Neuronal stem cell (in vitro differentiated cells): Measurements from ENCODE around the gene RASGEF1C.

Experiments used
- DNase-seq: peaks from one replicate; pipeline ENCODE4 v3.0.0-alpha.2; 2013; ENCODE audit warnings: low spot score
- H2AFZ ChIP-seq: one replicate; pipeline ENCODE4 v1.6.1; 2013; ENCODE audit warnings: mild to moderate bottlenecking, low read length, inconsistent platforms
- H2AK5ac ChIP-seq: 2 replicates; pipeline ENCODE4 v1.6.1; 2013; ENCODE audit warnings: low read depth, mild to moderate bottlenecking, inconsistent platforms, low read length, moderate library complexity, mixed read lengths
- H2BK120ac ChIP-seq: 2 replicates; pipeline ENCODE4 v1.6.1; 2013; ENCODE audit warnings: low read depth, mild to moderate bottlenecking, inconsistent platforms, low read length, moderate library complexity, mixed read lengths
- H2BK12ac ChIP-seq: one replicate; pipeline ENCODE4 v1.6.1; 2013; ENCODE audit warnings: low read length, inconsistent platforms
- H2BK15ac ChIP-seq: 2 replicates; pipeline ENCODE4 v1.6.1; 2013; ENCODE audit warnings: mild to moderate bottlenecking, low read length, inconsistent platforms, mixed read lengths
- H2BK5ac ChIP-seq: one replicate; pipeline ENCODE4 v1.6.1; 2013; ENCODE audit warnings: inconsistent platforms, mild to moderate bottlenecking, low read length, moderate library complexity
- H3K14ac ChIP-seq: one replicate; pipeline ENCODE4 v1.6.1; 2013; ENCODE audit warnings: low read length, inconsistent platforms
- H3K18ac ChIP-seq: 2 replicates; pipeline ENCODE4 v1.6.1; 2013; ENCODE audit warnings: low read length, inconsistent platforms
- H3K23ac ChIP-seq: 2 replicates; pipeline ENCODE4 v1.6.1; 2013; ENCODE audit warnings: low read depth, mild to moderate bottlenecking, mixed read lengths, low read length, inconsistent platforms; ENCODE audit not compliant: poor library complexity
- H3K27ac ChIP-seq: replicated peaks from 3 replicates; pipeline ENCODE4 v1.5.1; 2013; ENCODE audit warnings: low read length, inconsistent platforms
- H3K27me3 ChIP-seq, 3 experiments: 2 replicates each; pipeline ENCODE4 v1.6.1; 2013; ENCODE audit warnings: low read length in 3 of 3, mild to moderate bottlenecking in 2 of 3, inconsistent platforms in 1 of 3, low read depth in 1 of 3, mixed read lengths in 1 of 3, moderate library complexity in 1 of 3; ENCODE audit not compliant: control insufficient read depth in 3 of 3, insufficient read depth in 3 of 3
- H3K36me3 ChIP-seq, 2 donors: replicated peaks in 1 of 2; 2 replicates each; pipeline ENCODE4 v1.6.1; 2013; ENCODE audit warnings: low read length in 2 of 2; ENCODE audit not compliant: control insufficient read depth in 2 of 2, insufficient read depth in 2 of 2
- H3K4ac ChIP-seq: 2 replicates; pipeline ENCODE4 v1.6.1; 2013; ENCODE audit warnings: inconsistent platforms, mild to moderate bottlenecking, low read length, moderate library complexity
- H3K4me1 ChIP-seq, 2 donors: 1 replicate in 1 of 2; 2 replicates in 1 of 2; pipeline ENCODE4 v1.6.1; 2013; ENCODE audit warnings: low read length in 2 of 2, low read depth in 1 of 2; ENCODE audit not compliant: control insufficient read depth in 2 of 2, insufficient read depth in 1 of 2
- H3K4me2 ChIP-seq: one replicate; pipeline ENCODE4 v1.6.1; 2013; ENCODE audit warnings: mild to moderate bottlenecking, low read length, inconsistent platforms; ENCODE audit not compliant: insufficient read depth, poor library complexity, severe bottlenecking
- H3K4me3 ChIP-seq, 2 donors: 2 replicates each; pipeline ENCODE4 v1.5.1; 2013; ENCODE audit warnings: low read length in 2 of 2, mild to moderate bottlenecking in 2 of 2, inconsistent platforms in 1 of 2, moderate library complexity in 1 of 2
- H3K79me1 ChIP-seq: one replicate; pipeline ENCODE4 v1.6.1; 2013; ENCODE audit warnings: low read depth, mild to moderate bottlenecking, inconsistent platforms, low read length, moderate library complexity
- H3K9ac ChIP-seq: one replicate; pipeline ENCODE4 v1.6.1; 2013; ENCODE audit warnings: mild to moderate bottlenecking, low read depth, low read length, inconsistent platforms; ENCODE audit not compliant: poor library complexity
- H3K9me3 ChIP-seq, 2 donors: replicated peaks in 1 of 2; 2 replicates each; pipeline versions ENCODE3 to v1.6.1; 2013; ENCODE audit warnings: low read length in 2 of 2, mild to moderate bottlenecking in 2 of 2, inconsistent platforms in 1 of 2, low read depth in 1 of 2, mixed read lengths in 1 of 2, moderate library complexity in 1 of 2; ENCODE audit not compliant: control insufficient read depth in 2 of 2, insufficient read depth in 1 of 2
- H4K8ac ChIP-seq: one replicate; pipeline ENCODE4 v1.6.1; 2013; ENCODE audit warnings: low read depth, mild to moderate bottlenecking, inconsistent platforms, low read length, moderate library complexity
- H4K91ac ChIP-seq: one replicate; pipeline ENCODE4 v1.6.1; 2013; ENCODE audit warnings: low read length, low read depth, mild to moderate bottlenecking, inconsistent platforms; ENCODE audit not compliant: poor library complexity
- whole genome bisulfite sequencing, 2 donors: extraction: QIAGEN DNeasy Blood & Tissue Kit; methylation state at CpG; one replicate each; pipeline ENCODE4 v1.1.7; 2013; ENCODE audit warnings: missing lambda C conversion rate in 2 of 2, mixed read lengths in 1 of 2; ENCODE audit not compliant: insufficient read length in 2 of 2, insufficient replicate concordance in 1 of 2; ENCODE audit errors: extremely low coverage in 2 of 2; 5-methylcytosine and 5-hydroxymethylcytosine counted together

The RASGEF1C gene

GRCh38 chr5:180162304-180162661 lies 46.7 kb downstream of the RASGEF1C start:
- no CpG with 5 or more reads among the region's 5 CpGs for WGBS, 2 donors
- H2BK15ac ChIP-seq: no peak overlapping the region
- H3K36me3 ChIP-seq: no peaks in the 10 kb centered on the region
- no peaks in the 10 kb centered on the region for H3K27me3 ChIP-seq
- H3K9ac ChIP-seq: no peak overlapping the region
- H3K23ac ChIP-seq: no peak overlapping the region
- no peak overlapping the region for H3K14ac ChIP-seq
- no peak overlapping the region for H2AFZ ChIP-seq
- DNase-seq: no peak
- no peak overlapping the region for H2AK5ac ChIP-seq
- H3K27ac ChIP-seq: no peak overlapping the region
- H2BK5ac ChIP-seq: no peak overlapping the region
- H4K91ac ChIP-seq: no peak overlapping the region
- peaks cover 0 to 5% of the 10 kb centered on the region in 2 donors for H3K9me3 ChIP-seq
- no peaks in the 10 kb centered on the region for H3K4me1 ChIP-seq
- H3K4me3 ChIP-seq: no peak overlapping the region
- H4K8ac ChIP-seq: no peak overlapping the region
- H2BK120ac ChIP-seq: no peak overlapping the region
- no peak overlapping the region for H3K4me2 ChIP-seq
- no peaks in the 10 kb centered on the region for H3K79me1 ChIP-seq
- H3K18ac ChIP-seq: no peak overlapping the region
- H2BK12ac ChIP-seq: no peak overlapping the region
- no peak overlapping the region for H3K4ac ChIP-seq

- Histone ChIP-seq H3K4me1 (no peaks in the 10 kb centered on the region), H3K4me2 (no peak overlapping the region), H3K36me3 (no peaks in the 10 kb centered on the region), H4K8ac (no peak overlapping the region), H3K4me3 (peak overlapping the region in 1 of 2 donors; percentile 29), H2AFZ (no peak overlapping the region), H2BK12ac (no peak overlapping the region), H3K23ac (no peak overlapping the region), H2BK120ac (no peak overlapping the region), H3K18ac (peak overlapping the region; percentile 44), H3K4ac (no peak overlapping the region), H2BK15ac (no peak overlapping the region), H2BK5ac (no peak overlapping the region), H4K91ac (no peak overlapping the region), H3K9me3 (peaks cover 0 to 5% of the 10 kb centered on the region in 2 donors), H3K27ac (no peak overlapping the region), H2AK5ac (peak overlapping the region; percentile 37), H3K27me3 (no peaks in the 10 kb centered on the region), H3K79me1 (no peaks in the 10 kb centered on the region), H3K9ac (no peak overlapping the region), H3K14ac (peak overlapping the region; percentile 82)
- no CpG with 5 or more reads among the region's 39 CpGs for WGBS, 2 donors
- DNase-seq: no peak
These were observed 47.3 kb downstream of the RASGEF1C start for GRCh38 chr5:180161420-180162303.

GRCh38 chr5:180160789-180161188 lies 48.2 kb downstream of the RASGEF1C start:
- no peak overlapping the region for H4K91ac ChIP-seq
- no CpG with 5 or more reads among the region's 9 CpGs for WGBS, 2 donors
- H3K27me3 ChIP-seq: no peaks in the 10 kb centered on the region
- H2AFZ ChIP-seq: no peak overlapping the region
- H3K27ac ChIP-seq: no peak overlapping the region
- no peaks in the 10 kb centered on the region for H3K79me1 ChIP-seq
- no peaks in the 10 kb centered on the region for H3K36me3 ChIP-seq
- no peak overlapping the region for H2BK120ac ChIP-seq
- no peak overlapping the region for H3K9ac ChIP-seq
- no peak overlapping the region for H2BK12ac ChIP-seq
- H2AK5ac ChIP-seq: no peak overlapping the region
- DNase-seq: no peak
- no peak overlapping the region for H2BK5ac ChIP-seq
- H3K23ac ChIP-seq: no peak overlapping the region
- H3K14ac ChIP-seq: no peak overlapping the region
- no peak overlapping the region for H4K8ac ChIP-seq
- H2BK15ac ChIP-seq: no peak overlapping the region
- H3K9me3 ChIP-seq: peaks cover 0 to 5% of the 10 kb centered on the region in 2 donors
- no peak overlapping the region for H3K4me2 ChIP-seq
- no peak overlapping the region for H3K4ac ChIP-seq
- H3K4me1 ChIP-seq: no peaks in the 10 kb centered on the region
- no peak overlapping the region for H3K4me3 ChIP-seq
- no peak overlapping the region for H3K18ac ChIP-seq

GRCh38 chr5:180160215-180160614 lies 48.8 kb downstream of the RASGEF1C start:
- no peak overlapping the region for H2BK15ac ChIP-seq
- H3K9me3 ChIP-seq: peaks cover 0 to 5% of the 10 kb centered on the region in 2 donors
- H2AFZ ChIP-seq: no peak overlapping the region
- no peaks in the 10 kb centered on the region for H3K27me3 ChIP-seq
- no peak overlapping the region for H3K9ac ChIP-seq
- H2BK120ac ChIP-seq: no peak overlapping the region
- no peak overlapping the region for H3K18ac ChIP-seq
- H3K79me1 ChIP-seq: no peaks in the 10 kb centered on the region
- no peak overlapping the region for H3K27ac ChIP-seq
- H3K4me2 ChIP-seq: no peak overlapping the region
- no CpG with 5 or more reads among the region's 6 CpGs for WGBS, 2 donors
- H2BK5ac ChIP-seq: no peak overlapping the region
- H2AK5ac ChIP-seq: no peak overlapping the region
- no peaks in the 10 kb centered on the region for H3K4me1 ChIP-seq
- no peak overlapping the region for H3K23ac ChIP-seq
- H3K4me3 ChIP-seq: no peak overlapping the region
- H3K14ac ChIP-seq: no peak overlapping the region
- H4K8ac ChIP-seq: no peak overlapping the region
- no peak for DNase-seq
- H2BK12ac ChIP-seq: no peak overlapping the region
- H4K91ac ChIP-seq: no peak overlapping the region
- H3K36me3 ChIP-seq: no peaks in the 10 kb centered on the region
- H3K4ac ChIP-seq: no peak overlapping the region
